WI38 (cell line): ENCODE measurements around the gene SPARC.

Experiments
- H3K4me3 ChIP-seq: 2 replicates; pipeline ENCODE4 v1.5.1; 2011; ENCODE audit warnings: low read depth, mild to moderate bottlenecking, control low read depth, low read length
- CTCF ChIP-seq: IDR thresholded peaks from 2 replicates; pipeline ENCODE4 v1.5.1; 2012; ENCODE audit warnings: low read depth, mild to moderate bottlenecking, control low read depth, low read length

Gene SPARC

DNA sequence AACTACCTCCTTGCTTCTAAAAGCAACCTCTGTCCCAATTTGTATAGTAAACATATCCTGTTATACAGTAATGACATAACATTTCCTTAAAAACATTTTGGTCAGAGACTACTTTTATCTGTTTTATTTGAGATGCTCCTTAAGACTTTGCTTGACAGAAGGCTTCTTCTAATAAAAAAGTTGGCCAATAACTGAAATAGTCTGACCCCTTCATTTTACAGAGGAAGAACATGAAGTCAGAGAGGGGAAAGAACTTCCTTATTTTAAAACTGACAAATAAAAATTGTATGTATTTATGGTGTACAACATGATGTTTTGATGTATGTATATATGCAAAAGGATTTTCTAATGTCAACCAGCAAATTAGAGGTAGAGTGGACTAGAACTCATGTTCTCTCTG lies 35.8 kb upstream of the SPARC start:
- TF ChIP-seq CTCF = no peak

GRCh38 chr5:151721812-151722391 lies 35.2 kb upstream of the SPARC start:
- no peak for TF ChIP-seq CTCF
- no peak overlapping the region for H3K4me3 ChIP-seq

More for the DNA sequence above, 35.8 kb upstream of the SPARC start:
- H3K4me3 ChIP-seq = no peak overlapping the region

DNA sequence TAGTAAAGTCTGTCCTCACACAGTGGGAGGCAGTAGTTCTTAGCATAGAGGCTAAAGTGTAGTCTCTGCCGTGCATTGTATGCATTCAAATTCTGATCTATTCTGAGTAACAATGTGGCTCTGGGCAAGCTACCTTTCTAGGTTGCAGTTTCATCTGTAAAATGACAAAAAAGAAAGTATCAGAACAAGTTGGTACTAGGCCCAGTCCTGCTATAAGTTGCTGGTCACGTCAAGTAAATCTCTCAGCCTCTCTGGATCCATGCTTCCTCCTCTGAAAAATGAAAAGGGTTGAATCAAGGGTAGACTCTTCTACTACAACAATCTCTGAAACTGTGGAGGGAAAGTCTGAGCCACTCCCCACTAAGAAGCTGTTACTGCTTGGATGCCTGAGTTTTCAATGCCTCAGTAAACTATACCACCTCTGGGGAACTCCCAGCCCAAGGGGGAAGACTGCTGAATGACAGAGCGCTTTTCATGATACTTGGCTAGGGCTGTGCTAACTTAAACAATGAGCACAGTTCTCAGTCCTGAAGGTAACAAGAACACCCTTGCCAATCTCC lies 34.5 kb upstream of the SPARC start:
- H3K4me3 ChIP-seq = no peak overlapping the region
- no peak for TF ChIP-seq CTCF

- H3K4me3 ChIP-seq = no peak overlapping the region
- TF ChIP-seq CTCF = no peak
These were observed 33.5 kb upstream of the SPARC start for GRCh38 chr5:151720215-151720614.

GRCh38 chr5:151719228-151720000 lies 32.7 kb upstream of the SPARC start:
- peak; percentile 54 for TF ChIP-seq CTCF

GRCh38 chr5:151718646-151719045 lies 31.9 kb upstream of the SPARC start:
- no peak for TF ChIP-seq CTCF
- peak overlapping the region; percentile 28 for H3K4me3 ChIP-seq

More at GRCh38 chr5:151719228-151720000, 32.7 kb upstream of the SPARC start:
- H3K4me3 ChIP-seq = no peak overlapping the region

DNA sequence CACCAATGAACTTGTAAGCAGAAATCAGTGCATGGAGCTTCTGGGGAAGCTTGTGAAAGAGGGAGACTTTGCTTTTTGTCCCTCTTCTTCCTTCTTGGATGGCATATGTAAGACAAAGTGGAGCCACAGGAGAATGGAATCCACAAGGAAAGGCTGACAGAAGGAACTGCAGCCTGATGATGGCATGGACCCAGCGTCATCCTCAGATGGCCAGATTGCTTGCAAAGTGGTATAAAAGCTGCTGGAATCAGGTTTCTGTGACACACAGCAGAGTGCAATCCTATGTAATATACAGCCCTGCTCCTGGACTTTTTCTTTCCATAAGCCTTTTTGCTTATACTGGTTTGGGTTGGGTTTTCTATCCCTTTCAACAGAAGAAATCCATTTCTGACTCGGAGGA lies 31.4 kb upstream of the SPARC start:
- peak overlapping the region; percentile 28 for H3K4me3 ChIP-seq
- TF ChIP-seq CTCF = no peak
